AG10803 (cell line): Measurements from ENCODE around the gene GALNT2.

ENCODE experiments used
- DNase-seq: peaks from one replicate; pipeline ENCODE4 v3.0.0; 2010; ENCODE audit warnings: low read depth
- H3K4me3 ChIP-seq: 2 replicates; pipeline ENCODE4 v1.5.1; 2011; ENCODE audit warnings: mild to moderate bottlenecking, low read length, control low read depth
- CTCF ChIP-seq: conservative IDR thresholded peaks from 2 replicates; pipeline ENCODE4 v1.5.1; 2011; ENCODE audit warnings: mild to moderate bottlenecking, low read length, control low read depth, inconsistent platforms

GALNT2 gene

GRCh38 chr1:230206976-230207375, 139.9 kb downstream of the GALNT2 start:
- no peak for TF ChIP-seq CTCF
- H3K4me3 ChIP-seq = no peak overlapping the region
- no peak for DNase-seq

- no peak for DNase-seq
- no peak overlapping the region for H3K4me3 ChIP-seq
- no peak for TF ChIP-seq CTCF
Measured at GRCh38 chr1:230207598-230207997, 140.6 kb downstream of the GALNT2 start.

GRCh38 chr1:230208619-230209261, 141.7 kb downstream of the GALNT2 start:
- no peak overlapping the region for H3K4me3 ChIP-seq

GRCh38 chr1:230210326-230210980, 143.4 kb downstream of the GALNT2 start:
- no peak for TF ChIP-seq CTCF
- DNase-seq = no peak

More at GRCh38 chr1:230208619-230209261, 141.7 kb downstream of the GALNT2 start:
- DNase-seq = no peak
- TF ChIP-seq CTCF = no peak

GRCh38 chr1:230210981-230211336, 143.9 kb downstream of the GALNT2 start:
- H3K4me3 ChIP-seq = no peak overlapping the region
- no peak for TF ChIP-seq CTCF
- no peak for DNase-seq

More at GRCh38 chr1:230210326-230210980, 143.4 kb downstream of the GALNT2 start:
- H3K4me3 ChIP-seq = no peak overlapping the region

- H3K4me3 ChIP-seq = no peak overlapping the region
- no peak for DNase-seq
- TF ChIP-seq CTCF = no peak
Measured at GRCh38 chr1:230211436-230212145, 144.6 kb downstream of the GALNT2 start.
